T-helper 2 cell treated with Interferon-gamma antibody and Interleukin-4, amounts not matched to agents 5 μg/mL and 100 μg/mL, for 36 hours (primary cell): ENCODE data around the gene SP1.
"Not testable (repeated sequence)": the region's sequence is repeated elsewhere in the genome, so short reads cannot be mapped to it uniquely, and the experiment has no call there.

ENCODE experiments used
- DNase-seq: peaks from one replicate; pipeline ENCODE4 v3.0.0; 2021; ENCODE audit warnings: low spot score
- H3K27ac Mint-ChIP-seq: one replicate; pipeline ENCODE4 v1.8.0; 2021; ENCODE audit warnings: mild to moderate bottlenecking, mixed read lengths
- H3K27me3 Mint-ChIP-seq: one replicate; pipeline ENCODE4 v1.8.0; 2021; ENCODE audit warnings: low read depth, mixed read lengths
- H3K36me3 Mint-ChIP-seq: one replicate; pipeline ENCODE4 v1.8.0; 2021; ENCODE audit warnings: low read depth, mixed read lengths
- H3K4me1 Mint-ChIP-seq: one replicate; pipeline ENCODE4 v1.8.0; 2021; ENCODE audit warnings: low read depth, mixed read lengths
- H3K4me3 Mint-ChIP-seq: one replicate; pipeline ENCODE4 v1.8.0; 2022; ENCODE audit warnings: mild to moderate bottlenecking, moderate library complexity, mixed read lengths
- H3K9me3 Mint-ChIP-seq: one replicate; pipeline ENCODE4 v1.8.0; 2021; ENCODE audit warnings: mixed read lengths

SP1 gene

DNA sequence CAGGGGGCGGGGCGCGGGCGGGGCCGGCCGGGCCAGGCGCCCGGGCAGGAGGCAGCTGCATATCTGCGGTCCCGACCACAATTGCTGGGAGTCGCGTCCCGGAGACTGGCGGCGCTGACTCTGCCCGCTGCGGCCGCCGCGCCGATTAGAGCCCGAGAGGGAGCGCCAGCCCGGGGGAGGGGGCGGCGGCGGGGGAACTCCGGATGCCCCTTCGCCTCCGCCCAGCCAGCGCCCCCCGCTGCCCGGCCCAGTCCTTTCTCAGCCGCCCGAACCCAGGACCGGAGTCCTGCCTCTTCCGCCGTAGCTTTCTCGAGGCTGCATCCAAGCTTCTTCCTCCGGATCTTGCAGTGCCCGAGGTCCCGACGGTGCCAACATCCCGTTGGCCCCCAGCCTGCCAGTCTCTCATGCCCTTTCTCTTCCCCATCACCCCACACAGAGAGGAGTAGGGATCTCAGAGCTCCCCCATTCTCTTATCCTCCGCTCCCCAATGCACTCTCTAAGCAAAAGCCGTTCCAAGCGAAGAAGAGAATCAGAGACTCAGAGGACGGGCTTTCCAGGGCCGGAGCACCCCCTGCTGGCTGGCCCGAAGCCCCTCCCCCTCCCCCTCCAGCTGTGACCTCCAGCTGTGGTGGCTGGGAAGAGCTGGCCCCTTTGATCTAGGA is 35.0 kb upstream of the SP1 start:
- Mint-ChIP-seq H3K27me3 (peaks cover 5% of the 10 kb centered on the region), H3K4me1 (peaks cover 16% of the 10 kb centered on the region), H3K4me3 (peak overlapping the region; percentile 99), H3K27ac (peak overlapping the region; percentile 95), H3K9me3 (no peaks in the 10 kb centered on the region), H3K36me3 (no peaks in the 10 kb centered on the region)
- peak; percentile 58 for DNase-seq

- Mint-ChIP-seq H3K36me3 (no peaks in the 10 kb centered on the region), H3K9me3 (no peaks in the 10 kb centered on the region), H3K27me3 (peaks cover 1% of the 10 kb centered on the region), H3K27ac (peak overlapping the region; percentile 95), H3K4me3 (peak overlapping the region; percentile 99), H3K4me1 (peaks cover 16% of the 10 kb centered on the region)
- no peak for DNase-seq
Observed at GRCh38 chr12:53345486-53346188, 34.3 kb upstream of the SP1 start.

DNA sequence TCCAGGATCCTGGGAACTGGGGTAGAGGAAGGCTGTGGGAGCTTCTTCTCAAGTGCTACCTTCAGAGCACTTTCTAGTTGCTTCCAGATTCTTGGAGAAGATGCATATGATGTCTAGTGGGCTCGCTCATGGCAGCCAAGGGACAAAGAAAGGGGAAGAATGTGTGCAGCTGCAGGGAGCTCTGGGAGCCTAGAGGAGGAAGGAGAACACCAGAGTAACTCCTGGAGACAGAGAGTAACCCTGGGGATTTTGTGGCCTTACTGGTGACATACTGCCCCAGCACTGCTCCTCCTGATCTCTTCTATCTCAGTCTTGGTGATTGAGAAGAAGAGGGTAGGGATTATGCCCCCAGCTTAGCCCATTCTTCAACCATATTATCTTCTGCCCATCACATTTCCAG is 33.5 kb upstream of the SP1 start:
- Mint-ChIP-seq H3K27ac (no peak overlapping the region), H3K27me3 (no peaks in the 10 kb centered on the region), H3K36me3 (no peaks in the 10 kb centered on the region), H3K9me3 (no peaks in the 10 kb centered on the region), H3K4me3 (no peak overlapping the region), H3K4me1 (peaks cover 16% of the 10 kb centered on the region)
- no peak for DNase-seq

- Mint-ChIP-seq H3K36me3 (no peaks in the 10 kb centered on the region), H3K4me1 (peaks cover 19% of the 10 kb centered on the region), H3K27me3 (no peaks in the 10 kb centered on the region)
Observed at GRCh38 chr12:53347905-53348304, 32.1 kb upstream of the SP1 start.

GRCh38 chr12:53352331-53353256 is 27.4 kb upstream of the SP1 start:
- Mint-ChIP-seq H3K36me3 (no peaks in the 10 kb centered on the region), H3K4me3 (no peak overlapping the region), H3K9me3 (no peaks in the 10 kb centered on the region), H3K27ac (peak overlapping the region; percentile 22), H3K27me3 (no peaks in the 10 kb centered on the region), H3K4me1 (peaks cover 4% of the 10 kb centered on the region)
- peak; percentile 74 for DNase-seq

More at GRCh38 chr12:53347905-53348304, 32.1 kb upstream of the SP1 start:
- no peaks in the 10 kb centered on the region for H3K9me3 Mint-ChIP-seq
- DNase-seq: no peak
- no peak overlapping the region for H3K27ac Mint-ChIP-seq
- no peak overlapping the region for H3K4me3 Mint-ChIP-seq

GRCh38 chr12:53353257-53353655 is 26.7 kb upstream of the SP1 start:
- Mint-ChIP-seq H3K27me3 (no peaks in the 10 kb centered on the region), H3K9me3 (no peaks in the 10 kb centered on the region), H3K4me3 (no peak overlapping the region), H3K4me1 (peaks cover 4% of the 10 kb centered on the region), H3K27ac (no peak overlapping the region), H3K36me3 (no peaks in the 10 kb centered on the region)
- DNase-seq: no peak

DNA sequence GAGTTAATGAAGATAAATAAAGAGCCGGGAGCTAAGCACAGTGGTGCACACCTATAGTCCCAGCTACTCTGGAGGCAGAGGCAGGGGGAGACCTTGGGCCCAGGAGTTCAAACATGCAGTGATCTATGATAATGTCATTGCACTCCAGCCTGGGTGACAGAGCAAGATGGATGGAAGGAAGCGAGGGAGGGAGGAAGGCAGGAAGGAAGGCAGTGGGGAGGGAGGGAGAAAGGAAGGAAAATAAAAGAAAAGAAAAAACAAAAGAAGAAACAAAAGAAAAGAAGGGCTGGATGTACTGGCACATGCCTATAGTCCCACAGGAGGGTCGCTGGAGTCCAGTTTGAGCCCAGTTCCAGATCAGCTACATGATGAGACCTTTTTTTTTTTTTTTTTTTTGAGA is 24.9 kb upstream of the SP1 start:
- peaks cover 4% of the 10 kb centered on the region for H3K4me1 Mint-ChIP-seq
- H3K27ac Mint-ChIP-seq: no peak overlapping the region
- H3K27me3 Mint-ChIP-seq: no peaks in the 10 kb centered on the region
- no peaks in the 10 kb centered on the region for H3K36me3 Mint-ChIP-seq
- no peak for DNase-seq
- no peaks in the 10 kb centered on the region for H3K9me3 Mint-ChIP-seq
- H3K4me3 Mint-ChIP-seq: no peak overlapping the region

DNA sequence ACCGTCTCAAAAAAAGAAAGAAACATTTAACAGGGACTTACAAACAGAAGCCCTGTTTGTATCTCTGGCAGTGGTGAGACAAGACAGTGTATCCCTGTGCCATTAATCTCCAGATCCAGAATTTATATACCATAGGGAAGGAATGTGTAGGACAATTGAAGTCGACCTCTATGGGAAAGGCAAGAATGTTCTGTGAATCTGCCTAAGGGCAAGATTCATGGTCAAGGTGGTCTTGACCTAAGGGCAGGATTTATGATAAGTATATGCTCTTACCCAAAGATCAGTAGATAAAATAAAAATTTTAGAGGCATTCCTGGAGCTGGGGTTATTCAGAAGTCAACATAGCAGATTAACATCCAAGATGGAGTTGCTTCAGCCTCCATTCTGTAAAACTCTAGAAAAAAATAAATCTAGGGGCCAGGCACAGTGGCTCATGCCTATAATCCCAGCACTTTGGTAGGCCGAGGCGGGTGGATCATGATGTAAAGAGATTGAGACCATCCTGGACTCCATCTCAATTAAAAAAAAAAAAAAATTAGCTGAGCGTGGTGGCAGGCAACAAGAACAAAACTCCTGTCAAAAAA is 21.0 kb upstream of the SP1 start:
- no peaks in the 10 kb centered on the region for H3K36me3 Mint-ChIP-seq
- no peaks in the 10 kb centered on the region for H3K27me3 Mint-ChIP-seq
- no peak for DNase-seq
- no peak overlapping the region for H3K27ac Mint-ChIP-seq
- no peak overlapping the region for H3K4me3 Mint-ChIP-seq
- H3K4me1 Mint-ChIP-seq: no peaks in the 10 kb centered on the region
- H3K9me3 Mint-ChIP-seq: no peaks in the 10 kb centered on the region

DNA sequence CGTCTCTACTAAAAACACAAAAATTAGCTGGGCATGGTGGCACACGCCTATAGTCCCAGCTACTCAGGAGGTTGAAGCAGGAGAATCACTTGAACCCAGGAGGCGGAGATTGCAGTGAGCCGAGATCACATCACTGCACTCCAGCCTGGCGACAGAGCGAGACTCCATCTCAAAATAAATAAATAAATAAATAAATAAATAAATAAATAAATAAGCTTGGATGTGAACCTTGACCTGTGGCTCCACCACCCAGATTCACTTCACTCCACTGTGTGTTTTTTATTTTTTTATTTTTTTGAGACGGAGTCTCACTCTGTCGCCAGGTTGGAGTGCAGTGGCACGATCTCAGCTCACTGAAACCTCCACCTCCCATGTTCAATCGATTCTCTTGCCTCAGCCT is 18.3 kb upstream of the SP1 start:
- not testable (repeated sequence) for H3K4me3 Mint-ChIP-seq, H3K27ac Mint-ChIP-seq, H3K27me3 Mint-ChIP-seq, H3K9me3 Mint-ChIP-seq, DNase-seq, H3K36me3 Mint-ChIP-seq
- H3K4me1 Mint-ChIP-seq: peaks cover 10% of the 10 kb centered on the region

GRCh38 chr12:53365245-53365904 is 14.6 kb upstream of the SP1 start:
- no peak for DNase-seq
- H3K27me3 Mint-ChIP-seq: no peaks in the 10 kb centered on the region
- no peak overlapping the region for H3K4me3 Mint-ChIP-seq
- no peaks in the 10 kb centered on the region for H3K36me3 Mint-ChIP-seq
- peaks cover 12% of the 10 kb centered on the region for H3K4me1 Mint-ChIP-seq
- H3K9me3 Mint-ChIP-seq: no peaks in the 10 kb centered on the region
- H3K27ac Mint-ChIP-seq: peak overlapping the region; percentile 63

DNA sequence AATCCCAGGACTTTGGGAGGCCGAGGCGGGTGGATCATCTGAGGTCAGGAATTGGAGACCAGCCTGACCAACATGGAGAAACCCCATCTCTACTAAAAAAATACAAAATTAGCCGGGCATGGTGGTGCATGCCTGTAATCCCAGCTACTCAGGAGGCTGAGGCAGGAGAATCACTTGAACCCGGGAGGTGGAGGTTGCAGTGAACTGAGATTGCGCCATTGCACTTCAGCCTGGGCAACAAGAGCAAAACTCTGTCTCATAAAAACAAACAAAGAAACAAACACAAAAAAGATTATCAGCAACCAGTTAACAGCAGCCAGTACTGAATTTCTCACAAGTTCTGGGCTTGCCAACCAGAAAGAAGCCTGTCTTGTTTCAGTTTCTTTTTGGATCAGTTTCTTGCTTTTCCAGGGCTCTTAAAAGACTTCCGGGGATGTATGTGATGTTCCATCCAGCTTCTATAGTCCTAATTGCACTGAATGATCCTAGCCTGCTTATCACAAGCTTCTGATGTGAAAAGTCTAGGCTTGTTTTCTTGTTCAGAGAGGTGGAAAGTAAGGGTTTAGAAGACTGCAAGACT is 6.3 kb upstream of the SP1 start:
- not testable (repeated sequence) for H3K4me3 Mint-ChIP-seq

GRCh38 chr12:53374277-53374676 is 5.7 kb upstream of the SP1 start:
- H3K36me3 Mint-ChIP-seq, H3K27me3 Mint-ChIP-seq, H3K4me3 Mint-ChIP-seq, H3K9me3 Mint-ChIP-seq, DNase-seq: not testable (repeated sequence)
- Mint-ChIP-seq H3K4me1 (peaks cover 21% of the 10 kb centered on the region), H3K27ac (peak overlapping the region; percentile 83)

More for the DNA sequence above, 6.3 kb upstream of the SP1 start:
- Mint-ChIP-seq H3K27ac (peak overlapping the region; percentile 83), H3K4me1 (peaks cover 21% of the 10 kb centered on the region)
- H3K27me3 Mint-ChIP-seq, DNase-seq, H3K9me3 Mint-ChIP-seq, H3K36me3 Mint-ChIP-seq: not testable (repeated sequence)

DNA sequence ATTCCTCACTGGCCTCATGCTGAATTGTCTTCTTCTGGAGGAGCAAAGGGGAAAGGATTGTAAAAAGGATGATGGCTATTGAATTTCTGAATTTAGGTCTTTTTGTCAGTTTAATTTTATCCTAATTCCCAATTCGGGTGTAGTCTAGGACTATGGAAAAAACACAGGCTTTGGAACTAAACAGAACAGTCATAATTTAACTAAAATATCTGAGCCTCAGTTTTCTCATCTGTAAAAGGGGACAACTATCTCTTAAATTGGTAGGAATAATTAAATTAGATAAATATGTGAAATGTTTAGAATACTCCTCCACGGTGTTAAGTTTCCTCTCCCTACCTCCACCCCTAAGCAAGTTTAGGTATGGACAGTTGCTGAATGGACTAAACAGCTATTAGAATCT is 3.2 kb upstream of the SP1 start:
- no peak for DNase-seq
- H3K27me3 Mint-ChIP-seq: no peaks in the 10 kb centered on the region
- H3K4me3 Mint-ChIP-seq: no peak overlapping the region
- peaks cover 23% of the 10 kb centered on the region for H3K4me1 Mint-ChIP-seq
- no peak overlapping the region for H3K27ac Mint-ChIP-seq
- no peaks in the 10 kb centered on the region for H3K9me3 Mint-ChIP-seq
- peaks cover 7% of the 10 kb centered on the region for H3K36me3 Mint-ChIP-seq
